Measurements from ENCODE around the gene SERPINB10.

SERPINB10 gene, protein sequence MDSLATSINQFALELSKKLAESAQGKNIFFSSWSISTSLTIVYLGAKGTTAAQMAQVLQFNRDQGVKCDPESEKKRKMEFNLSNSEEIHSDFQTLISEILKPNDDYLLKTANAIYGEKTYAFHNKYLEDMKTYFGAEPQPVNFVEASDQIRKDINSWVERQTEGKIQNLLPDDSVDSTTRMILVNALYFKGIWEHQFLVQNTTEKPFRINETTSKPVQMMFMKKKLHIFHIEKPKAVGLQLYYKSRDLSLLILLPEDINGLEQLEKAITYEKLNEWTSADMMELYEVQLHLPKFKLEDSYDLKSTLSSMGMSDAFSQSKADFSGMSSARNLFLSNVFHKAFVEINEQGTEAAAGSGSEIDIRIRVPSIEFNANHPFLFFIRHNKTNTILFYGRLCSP

DNA sequence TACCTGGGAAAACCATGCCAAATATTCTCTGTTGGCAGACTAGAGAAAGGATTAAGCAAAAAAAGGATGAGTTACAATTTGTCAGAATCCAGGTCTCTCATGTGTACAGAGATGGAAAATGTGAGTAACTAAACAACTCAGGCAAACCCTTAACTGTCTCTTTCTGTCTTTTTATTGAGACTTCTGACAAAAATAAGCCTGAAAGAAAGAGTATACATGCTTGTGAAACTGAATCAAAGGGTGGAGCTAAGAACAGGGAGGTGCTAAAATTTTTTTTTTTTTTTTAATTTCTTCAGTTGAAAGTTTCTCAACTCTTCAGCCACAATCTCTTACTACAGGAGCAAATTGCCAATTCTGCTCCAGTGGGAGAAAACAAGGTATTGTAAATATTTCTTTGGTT, at the start of gene SERPINB10:
Gene SERPINB10, plus strand, starts transcription at position 295 of the 400 bp plus-strand sequence. CDS start 7,553 bp downstream, outside the sequence.
- no peak for DNase-seq (ENCODE audit: low read depth in 2 of 2)

DNA sequence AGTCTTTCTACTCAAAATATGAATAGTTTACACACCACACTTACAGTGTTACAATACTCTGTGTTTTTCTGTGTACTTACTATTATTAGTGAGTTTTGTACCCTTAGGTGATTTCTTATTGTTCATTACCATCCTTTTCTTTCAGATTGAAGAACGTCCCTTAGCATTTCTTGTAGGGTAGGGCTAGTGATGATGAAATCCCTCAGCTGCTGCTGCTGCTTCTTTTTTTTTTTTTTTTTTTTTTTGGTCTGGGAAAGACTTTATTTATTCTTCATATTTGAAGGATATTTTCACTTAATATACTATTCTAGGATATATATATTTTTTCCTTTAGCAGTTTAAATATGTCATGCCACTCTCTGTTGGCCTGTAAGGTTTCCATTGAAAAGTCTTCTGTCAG, 49.3 kb upstream of the SERPINB10 start:
- no peak for DNase-seq (ENCODE audit: low read depth in 2 of 2)

DNA sequence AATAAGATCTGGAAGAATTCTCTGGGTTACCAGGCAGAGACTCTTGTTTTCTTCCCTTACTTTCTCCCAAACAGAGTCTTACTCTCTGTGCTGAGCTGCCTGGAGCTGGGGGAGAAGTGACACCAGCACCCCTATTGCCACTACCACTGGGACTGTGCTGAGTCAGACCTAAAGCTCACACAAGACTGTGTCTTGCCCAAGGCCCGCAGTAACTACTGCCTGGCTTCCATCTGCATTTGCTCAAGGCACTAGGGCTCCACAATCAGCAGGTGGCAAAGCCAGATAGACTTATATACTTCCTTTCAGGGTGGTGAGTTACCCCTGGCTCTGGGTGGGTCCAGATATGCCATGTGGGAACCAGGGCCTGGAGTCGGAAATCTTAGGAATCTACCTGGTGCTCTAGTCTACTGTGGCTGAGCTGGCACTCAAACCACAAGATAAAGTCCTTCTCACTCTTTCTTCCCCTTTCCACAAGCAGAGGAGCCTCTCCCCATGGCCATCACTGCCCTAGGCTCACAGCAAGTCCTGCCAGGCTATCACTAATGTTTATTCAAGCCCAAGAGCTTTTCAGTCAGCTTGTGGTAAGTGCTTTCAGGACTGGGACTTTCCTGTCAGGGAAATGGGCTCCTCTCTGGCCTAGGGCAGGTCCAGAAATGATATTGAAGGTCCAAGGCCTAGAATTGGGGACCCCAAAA, 47.8 kb upstream of the SERPINB10 start:
- DNase-seq (ENCODE audit: low read depth in 2 of 2), result no peak

DNA sequence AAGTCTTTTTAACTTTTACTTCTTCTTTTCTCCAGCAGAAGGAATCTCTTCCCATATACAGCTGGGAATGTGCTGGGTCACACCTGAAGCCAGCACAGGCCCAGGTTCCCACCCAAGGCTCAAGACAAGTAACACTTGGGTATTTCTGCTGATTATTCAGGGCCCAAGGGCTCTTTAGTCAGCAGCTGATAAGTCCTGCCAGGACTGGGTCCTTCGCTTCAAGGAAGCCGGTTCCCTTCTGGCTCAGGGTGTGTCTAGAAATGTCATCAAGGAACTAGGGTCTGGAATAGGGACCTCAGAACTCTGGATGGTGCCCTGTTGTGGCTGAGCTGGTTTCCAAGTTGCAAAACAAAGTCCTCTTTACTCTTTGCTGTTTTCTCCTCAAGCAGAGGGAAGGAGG, 47.2 kb upstream of the SERPINB10 start:
- no peak for DNase-seq (ENCODE audit: low read depth in 2 of 2)

DNA sequence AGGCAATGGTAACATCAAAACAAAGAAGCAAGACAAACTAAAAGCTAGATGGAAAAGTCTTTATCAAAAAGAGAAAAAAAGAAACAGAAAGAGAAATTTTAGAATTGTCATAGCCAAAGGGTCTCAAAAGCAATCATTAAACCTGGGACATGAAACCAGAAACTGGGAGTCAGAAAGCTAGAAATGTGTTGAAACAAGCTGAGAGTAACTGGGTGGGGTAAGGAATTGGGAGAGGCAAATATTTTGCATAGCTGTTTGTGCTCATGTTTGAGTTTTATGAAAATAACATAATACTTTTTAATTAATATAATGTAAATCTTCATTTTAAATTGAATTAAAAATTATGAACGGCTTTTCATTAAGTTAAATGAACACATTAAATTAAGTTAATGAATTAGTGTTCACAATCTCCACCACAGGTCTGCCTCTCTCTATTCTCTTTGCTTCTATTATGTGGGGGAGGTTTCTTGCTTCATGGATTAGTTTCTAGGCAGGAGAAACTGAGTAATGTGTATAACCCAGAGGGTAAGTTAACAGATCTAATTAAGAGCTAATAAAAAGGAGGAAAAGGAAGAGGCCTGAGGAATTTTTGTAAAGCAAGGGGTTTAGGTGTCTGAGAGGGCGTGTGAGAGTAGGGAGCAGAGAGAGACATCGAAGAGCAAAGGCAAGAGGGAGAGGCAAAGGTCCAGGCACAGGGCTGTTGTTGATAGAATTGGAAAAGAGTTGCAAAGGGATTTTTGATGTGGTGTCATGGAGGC, 40.2 kb upstream of the SERPINB10 start:
- DNase-seq (ENCODE audit: low read depth in 2 of 2), result no peak

DNA sequence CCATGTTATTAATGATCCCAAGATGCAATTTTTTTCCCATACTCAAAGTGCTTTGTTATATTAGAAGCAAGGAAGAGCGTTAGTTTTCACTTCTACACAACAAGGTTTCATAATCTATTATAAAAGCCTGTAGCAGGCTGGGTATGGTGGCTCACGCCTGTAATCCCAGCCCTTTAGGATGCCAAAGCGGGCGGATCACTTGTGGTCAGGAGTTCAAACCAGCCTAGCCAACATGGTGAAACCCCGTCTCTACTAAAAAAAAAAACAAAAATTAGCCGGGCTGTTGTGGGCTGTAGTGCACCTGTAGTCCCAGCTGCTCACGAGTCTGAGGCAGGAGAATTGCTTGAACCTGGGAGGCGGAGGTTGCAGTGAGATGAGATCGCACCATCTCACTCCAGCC, 39.2 kb upstream of the SERPINB10 start:
- no peak for DNase-seq (ENCODE audit: low read depth in 2 of 2)

DNA sequence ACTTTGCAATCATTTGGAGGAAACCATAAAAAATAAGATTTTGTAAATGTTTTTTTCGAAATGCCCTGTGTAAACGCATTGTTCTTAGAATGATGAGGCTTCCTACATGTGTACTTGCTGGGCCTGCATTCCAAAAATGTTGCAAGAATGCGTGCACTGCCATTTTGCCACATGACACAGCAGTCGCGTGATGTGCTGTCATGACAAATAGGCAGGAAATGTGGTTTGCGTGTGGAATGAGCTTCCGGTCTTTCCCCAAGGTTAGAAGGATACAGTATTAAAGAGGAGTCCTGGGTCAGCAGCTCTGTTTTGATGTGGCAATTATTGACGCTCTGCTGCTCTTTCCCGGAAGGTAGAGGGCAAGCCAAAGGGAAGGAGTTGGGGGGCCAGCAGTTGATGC, 38.4 kb upstream of the SERPINB10 start:
- no peak for DNase-seq (ENCODE audit: low read depth in 2 of 2)

DNA sequence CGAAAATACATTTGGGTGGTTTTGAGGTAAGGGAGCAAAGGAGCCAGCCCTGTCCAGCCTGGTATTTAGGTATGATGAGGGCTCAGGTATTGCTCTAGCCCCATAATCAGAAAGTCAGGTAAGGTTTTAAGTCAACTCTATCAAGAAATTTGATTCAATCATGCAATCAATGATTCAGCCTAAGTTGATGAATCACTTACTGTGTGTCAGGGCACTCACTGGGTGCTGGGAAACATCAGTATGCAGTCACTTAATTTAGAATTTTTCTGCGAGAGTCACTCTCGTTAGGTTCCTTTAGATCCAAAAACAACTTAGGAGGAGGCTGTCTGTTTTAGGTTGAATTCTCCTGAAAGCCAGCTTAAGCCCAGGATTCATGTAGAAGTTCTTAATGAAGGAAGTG, 37.9 kb upstream of the SERPINB10 start:
- DNase-seq (ENCODE audit: low read depth in 2 of 2), result no peak

DNA sequence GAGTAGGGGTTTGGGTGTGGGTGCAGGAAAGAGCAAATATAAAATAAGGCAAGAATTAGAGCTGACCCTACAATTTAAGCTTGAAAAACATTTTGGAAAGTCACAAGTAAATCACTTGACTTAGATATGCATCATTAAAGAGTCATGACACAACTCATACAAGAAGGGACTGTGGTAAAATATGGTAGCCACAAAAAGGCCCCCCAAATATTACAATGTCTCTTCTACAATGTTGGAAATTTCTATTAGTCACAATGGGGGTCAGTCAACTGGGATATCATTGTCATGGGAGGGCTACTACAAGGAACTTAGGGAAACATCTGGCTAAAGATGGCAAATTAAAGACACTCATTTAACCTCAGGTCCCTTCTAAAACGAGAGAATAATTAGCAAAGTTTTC, 35.9 kb upstream of the SERPINB10 start:
- no peak for DNase-seq (ENCODE audit: low read depth in 2 of 2)

DNA sequence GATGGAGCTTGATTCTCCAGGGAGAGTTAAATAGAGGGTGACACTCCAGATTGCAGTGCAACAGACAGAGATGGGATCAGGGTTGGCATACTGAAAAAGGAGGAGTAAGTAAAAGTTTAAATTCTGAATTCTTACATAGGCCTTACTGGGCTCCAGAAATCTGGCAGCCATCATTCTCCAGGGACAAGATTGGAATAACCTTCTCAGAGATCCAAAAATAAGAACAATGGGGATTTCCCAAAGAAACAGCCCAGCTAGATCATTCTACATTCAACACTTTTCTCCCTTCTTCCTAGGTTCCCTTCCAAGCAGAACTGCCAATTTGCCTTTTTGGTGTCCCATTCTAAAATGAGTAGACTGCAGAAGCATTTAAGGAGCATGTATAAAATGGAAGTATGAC, 35.2 kb upstream of the SERPINB10 start:
- DNase-seq (ENCODE audit: low read depth in 2 of 2), result no peak

DNA sequence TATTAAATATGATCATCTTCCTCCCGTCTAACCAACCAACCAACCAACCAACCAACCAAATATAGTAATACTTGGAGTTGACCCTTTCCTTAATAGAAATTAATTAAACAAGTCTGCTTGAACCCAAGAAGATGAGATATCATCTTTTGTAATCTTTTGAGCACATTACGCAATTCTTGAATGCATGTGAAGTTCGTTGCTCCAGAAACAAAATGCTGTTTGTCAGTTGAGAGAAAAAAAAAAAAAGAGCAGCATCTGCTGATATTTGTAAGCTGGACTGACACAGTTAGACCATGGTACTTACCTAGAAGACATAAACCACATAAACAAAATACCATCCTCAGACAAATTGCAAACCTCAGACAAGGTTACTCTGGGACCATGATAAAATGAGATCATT, 29.4 kb upstream of the SERPINB10 start:
- DNase-seq (ENCODE audit: low read depth in 2 of 2), result no peak

DNA sequence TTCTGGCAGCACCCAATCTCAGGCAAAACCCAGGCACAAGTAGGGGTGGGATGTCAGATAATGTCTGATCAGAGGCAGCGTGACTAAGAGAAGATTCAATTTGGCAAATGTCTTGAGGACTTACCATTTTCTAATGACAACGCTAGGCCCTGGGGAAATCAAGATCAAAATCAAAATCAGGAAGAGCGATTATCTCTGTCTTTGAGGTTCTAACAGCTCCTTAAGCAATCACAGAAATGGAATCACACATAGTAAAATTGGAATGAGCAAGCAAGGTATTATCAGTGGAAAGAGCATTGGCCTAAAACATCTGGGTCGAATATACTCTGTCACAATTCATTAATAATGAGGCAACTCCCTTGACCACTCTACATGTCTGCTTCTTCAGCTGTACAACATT, 28.8 kb upstream of the SERPINB10 start:
- no peak for DNase-seq (ENCODE audit: low read depth in 2 of 2)

DNA sequence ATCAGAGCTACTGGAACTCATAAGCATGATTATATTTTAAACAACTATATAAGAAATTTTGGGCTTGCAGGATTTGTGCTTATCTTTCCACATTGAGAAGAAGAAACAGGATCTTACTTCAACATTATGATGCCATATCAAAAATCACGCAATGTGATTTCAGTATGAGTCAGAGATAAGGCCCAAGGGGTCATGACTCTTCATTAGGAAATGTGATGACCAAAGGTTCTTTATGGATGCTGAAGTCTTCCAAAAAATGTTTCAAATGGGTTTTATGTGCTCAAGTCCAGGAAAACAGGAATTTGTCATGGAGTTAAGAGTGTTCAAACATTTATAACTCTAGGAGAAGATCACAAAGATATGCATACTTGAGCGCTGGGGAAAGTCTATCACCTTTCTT, 28.0 kb upstream of the SERPINB10 start:
- no peak for DNase-seq (ENCODE audit: low read depth in 2 of 2)

DNA sequence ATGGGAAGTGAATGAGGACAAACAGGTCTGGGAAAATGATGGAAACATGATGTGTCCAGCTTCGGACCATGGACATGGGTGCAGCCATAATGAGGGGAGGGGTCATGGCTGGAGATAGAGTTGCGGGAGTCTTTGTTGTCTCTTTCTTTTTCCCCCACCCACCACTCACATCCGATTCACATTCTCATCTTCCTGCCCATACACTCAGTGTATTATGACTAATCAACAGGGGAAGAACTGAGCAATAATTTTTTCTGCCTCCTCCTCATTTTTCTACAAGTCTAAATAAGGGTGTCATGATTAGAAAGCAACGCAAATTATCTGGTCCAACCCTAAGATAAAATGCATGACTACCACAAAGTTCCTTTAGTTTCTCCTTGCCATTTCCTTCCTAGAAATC, 25.9 kb upstream of the SERPINB10 start:
- DNase-seq (ENCODE audit: low read depth in 2 of 2), result no peak

DNA sequence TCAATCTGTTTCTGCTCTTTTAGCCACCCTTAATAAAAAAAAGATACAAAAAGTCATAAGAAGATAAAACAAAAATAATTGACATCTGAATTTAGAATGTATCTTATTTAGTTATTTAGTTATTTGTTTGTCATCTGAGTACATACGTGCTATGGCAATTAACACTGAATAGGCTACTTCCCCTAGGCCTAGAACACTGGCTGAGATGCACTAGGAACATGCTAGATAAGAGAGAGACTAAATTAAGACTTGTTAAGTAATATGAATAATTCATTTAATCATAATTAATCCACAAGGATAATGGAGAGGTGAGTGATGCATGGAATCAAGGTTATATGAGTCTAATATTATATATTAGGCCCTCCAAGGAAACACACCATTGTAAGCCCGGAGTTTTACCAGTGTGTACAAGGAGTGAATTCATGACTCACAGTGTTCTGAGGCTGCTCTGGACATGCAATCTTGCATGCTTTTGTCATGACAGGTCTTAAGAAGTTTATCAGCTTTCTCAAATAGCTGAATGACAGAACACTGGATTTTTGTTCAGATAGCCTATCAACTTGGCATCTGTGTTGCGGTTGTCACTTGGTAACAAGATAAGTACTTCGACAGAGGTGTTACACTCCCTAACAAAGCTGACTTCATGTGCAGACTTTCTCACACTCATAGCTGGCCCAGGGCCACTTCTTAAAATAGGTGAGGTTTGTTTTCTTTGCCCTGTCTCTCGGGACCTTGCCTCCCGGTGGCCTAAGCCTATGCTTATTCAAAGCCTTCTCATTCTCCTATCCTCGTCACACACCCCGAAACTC, 25.2 kb upstream of the SERPINB10 start:
- DNase-seq (ENCODE audit: low read depth in 2 of 2), result no peak

DNA sequence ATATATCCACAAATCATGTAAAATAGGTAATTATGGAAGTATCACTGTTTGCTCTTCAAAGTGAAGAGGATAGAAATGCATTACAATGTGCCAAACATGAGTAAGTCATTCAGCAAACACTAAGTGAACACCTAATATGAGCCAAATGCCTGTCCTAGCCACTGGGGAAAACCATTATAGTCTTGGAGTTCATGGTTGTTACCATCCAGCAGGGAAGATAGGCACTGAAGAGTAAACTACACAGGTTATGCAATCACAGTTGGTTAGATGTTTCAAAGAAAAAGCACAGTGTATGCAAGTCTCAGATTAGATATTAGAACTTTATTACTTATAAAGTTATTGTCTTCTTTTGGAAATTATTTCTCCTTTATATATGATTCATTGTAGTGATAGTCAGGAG, 24.1 kb upstream of the SERPINB10 start:
- no peak for DNase-seq (ENCODE audit: low read depth in 2 of 2)

DNA sequence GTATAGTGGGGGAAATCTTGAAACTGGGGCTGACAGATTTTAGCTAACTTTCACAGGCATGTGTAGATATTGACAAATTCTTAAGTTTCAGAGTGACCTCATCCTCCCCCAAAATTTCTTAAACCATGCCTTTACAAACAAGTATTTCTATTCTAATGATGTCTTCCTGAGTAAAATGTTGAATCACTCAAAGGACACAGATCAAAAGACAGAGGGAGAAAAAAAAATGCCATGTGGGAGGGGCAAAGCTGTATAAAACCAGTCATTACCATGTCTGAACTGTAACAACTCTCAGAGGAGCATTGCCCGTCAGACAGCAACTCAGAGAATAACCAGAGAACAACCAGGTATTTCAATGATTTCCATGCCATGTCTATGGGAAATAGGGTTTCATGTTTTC, 20.3 kb upstream of the SERPINB10 start, which contains the start of gene SERPINB2:
Gene SERPINB2, plus strand, starts transcription at position 282 of the 400 bp plus-strand sequence. CDS start 3,740 bp downstream, outside the sequence.
- DNase-seq (ENCODE audit: low read depth in 2 of 2), result no peak

DNA sequence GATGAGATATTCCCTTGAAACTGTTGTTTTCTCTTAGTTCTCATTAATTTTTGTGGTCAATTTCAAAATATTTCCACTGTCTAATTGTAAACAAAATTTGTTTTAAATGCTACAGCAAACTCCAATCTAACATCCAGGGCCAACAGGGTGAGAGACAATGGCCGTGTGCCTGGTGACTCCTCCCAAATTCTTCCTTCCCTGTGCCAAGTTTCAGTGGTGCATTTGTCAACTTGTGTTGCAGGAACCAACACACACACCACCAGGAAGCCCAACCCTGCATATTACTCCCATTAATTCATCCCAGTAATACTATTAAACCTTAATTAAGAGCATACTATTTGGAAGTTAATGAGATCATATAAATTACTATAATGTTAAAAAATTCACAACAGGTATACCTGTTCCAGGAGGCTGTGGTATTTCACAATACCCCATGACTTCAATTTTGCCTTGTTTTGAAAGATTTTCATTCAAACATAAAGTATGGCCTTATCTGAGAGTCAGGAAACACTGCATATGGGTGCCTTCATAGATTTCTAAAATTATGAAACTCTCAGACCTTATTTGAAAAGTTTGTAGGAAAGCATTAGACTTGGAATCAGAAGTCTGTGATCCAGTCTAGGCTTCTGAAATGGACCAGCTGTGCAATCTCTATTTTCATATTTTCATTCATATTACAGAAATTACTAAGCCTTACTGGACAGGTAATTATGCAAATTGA, 19.1 kb upstream of the SERPINB10 start:
- DNase-seq (ENCODE audit: low read depth in 2 of 2), result no peak

DNA sequence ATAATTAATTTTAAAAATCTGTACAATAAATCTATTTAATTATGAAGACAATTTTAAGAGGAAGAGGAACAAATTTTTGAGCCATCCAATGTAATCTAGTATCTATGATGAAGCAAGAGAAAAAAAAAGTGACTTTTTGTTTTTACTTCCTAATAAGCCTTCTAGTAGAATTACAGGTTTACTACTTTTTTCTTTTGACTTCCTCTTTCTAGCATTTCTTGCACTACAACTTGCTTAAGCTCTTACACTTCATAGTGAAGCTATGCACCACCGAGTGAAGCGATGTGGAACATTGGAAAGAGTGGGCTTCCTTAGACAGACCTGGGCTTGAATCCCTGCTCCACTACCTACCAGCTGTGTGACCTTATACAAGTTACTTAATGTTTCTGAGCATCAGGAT, 18.1 kb upstream of the SERPINB10 start:
- DNase-seq (ENCODE audit: low read depth in 2 of 2), result no peak

DNA sequence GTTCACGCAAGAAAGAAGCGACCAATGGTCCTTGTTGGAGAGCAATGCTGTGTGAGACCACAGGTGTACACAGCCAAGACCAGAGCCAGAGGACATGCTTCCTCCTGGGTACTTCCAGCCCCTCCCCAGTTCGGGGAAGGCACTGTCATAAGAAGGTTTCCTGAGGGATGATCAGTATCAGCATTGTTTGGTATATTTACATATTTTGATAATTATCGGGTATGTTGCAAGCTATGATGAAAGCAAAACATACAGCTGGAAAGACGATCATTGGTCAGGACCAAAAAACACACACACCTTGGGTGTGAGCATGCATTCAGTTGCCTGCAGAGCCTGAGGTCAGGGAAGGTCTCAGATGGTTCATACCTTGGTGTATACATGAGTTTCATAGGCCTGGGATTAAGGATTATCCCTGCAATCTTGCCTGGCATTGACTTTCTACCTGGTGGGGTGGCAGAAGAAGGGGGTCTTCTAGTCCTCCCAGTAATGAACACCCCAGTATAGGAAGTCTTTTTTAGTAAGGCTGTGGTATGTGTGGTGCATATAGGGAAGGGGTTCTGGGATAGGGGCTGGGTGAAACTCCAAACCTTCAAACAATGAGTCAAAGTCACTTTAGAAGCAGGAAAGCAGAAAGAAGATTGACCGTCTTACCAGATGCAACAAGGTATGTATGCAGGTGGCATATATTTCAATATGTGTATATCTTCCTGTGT, 17.4 kb upstream of the SERPINB10 start:
- no peak for DNase-seq (ENCODE audit: low read depth in 2 of 2)

Data from stimulated activated CD4-positive, alpha-beta T cell treated with anti-CD3 and anti-CD28 coated beads, Interleukin-4, amount 100 ng/mL, for 48 hours (primary cell).